Upper lobe of left lung (tissue), 6 donors: ENCODE data around the gene BNIP5. TPM values are rescaled to one million over a fixed set of nuclear protein-coding genes. Genes with fewer than 3 reads are reported as not detected.

Experiments used
- ATAC-seq, 2 donors: fragments of 200-7000 bp; cut with Tn5 transposase; one replicate each; pipeline ENCODE4 v1.9.1; 2022; ENCODE audit warnings: mild to moderate bottlenecking in 2 of 2, moderate library complexity in 2 of 2; ENCODE audit not compliant: low FRiP score in 2 of 2
- DNase-seq, 2 donors: peaks; one replicate each; pipeline ENCODE4 v3.0.0-alpha.2; 2019 to 2020
- H3K27ac ChIP-seq, 4 donors: fragments of 200-600 bp; sonication (generic); one replicate each; pipeline ENCODE4 v1.5.1; 2016 to 2019
- H3K27me3 ChIP-seq, 4 donors: fragments of 200-600 bp; sonication (generic); one replicate each; pipeline ENCODE4 v1.5.1; 2017 to 2019
- H3K36me3 ChIP-seq, 4 donors: fragments of 200-600 bp; sonication (generic); one replicate each; pipeline ENCODE4 v1.5.1; 2016 to 2019
- H3K4me1 ChIP-seq, 4 donors: fragments of 200-600 bp; sonication (generic); one replicate each; pipeline ENCODE4 v1.5.1; 2018 to 2019
- H3K4me3 ChIP-seq, 4 donors: fragments of 200-600 bp; sonication (generic); one replicate each; pipeline ENCODE4 v1.5.1; 2017 to 2019; ENCODE audit warnings: mild to moderate bottlenecking in 2 of 4, moderate library complexity in 1 of 4
- H3K9me3 ChIP-seq, 4 donors: fragments of 200-600 bp; sonication (generic); one replicate each; pipeline ENCODE4 v1.5.1; 2018 to 2019
- CTCF ChIP-seq, 6 experiments: fragments of 450-650 bp in 4 of 6; fragments of 200-600 bp in 2 of 6; sonication (generic) in 2 of 6; IDR thresholded peaks; one replicate each; pipeline ENCODE4 v1.5.1; 2016 to 2019; ENCODE audit warnings: antibody characterized with exemption in 6 of 6
- EP300 ChIP-seq, 4 donors: sonication (generic); formaldehyde crosslinking; IDR thresholded peaks; one replicate each; pipeline ENCODE4 v1.5.1; 2017; ENCODE audit warnings: antibody characterized with exemption in 4 of 4, control low read depth in 2 of 4
- POLR2A ChIP-seq, 4 donors: fragments of 450-650 bp; IDR thresholded peaks; one replicate each; pipeline ENCODE4 v1.5.1; 2016 to 2017; ENCODE audit warnings: antibody characterized with exemption in 4 of 4, mild to moderate bottlenecking in 2 of 4
- POLR2AphosphoS5 ChIP-seq, 2 donors: sonication (generic); formaldehyde crosslinking; IDR thresholded peaks; one replicate each; pipeline ENCODE4 v1.5.1; 2017; ENCODE audit warnings: antibody characterized with exemption in 2 of 2
- WGBS, 2 donors: methylation state at CpG; one replicate each; pipeline ENCODE4 v1.1.5; 2017 to 2018; 5-methylcytosine and 5-hydroxymethylcytosine counted together
- total RNA-seq, 6 donors: library from RNA; depleted of rRNA in 4 of 6; stranded (reverse); fragments of >200 nt in 4 of 6; gene quantifications; one replicate each; pipeline versions ENCODE4 v1.1.0 to v1.2.1, GENCODE V29; 2016 to 2021
- donor health status: DM: no; HTN: no; CAD: no; lungs with moderate emphysema.
- donor health status: DM: no; HTN: yes; CAD: no; lungs with severe emphysema.

Gene BNIP5
- total RNA-seq, 6 donors from 2014 or later = 0.10 TPM; not detected in 5

DNA sequence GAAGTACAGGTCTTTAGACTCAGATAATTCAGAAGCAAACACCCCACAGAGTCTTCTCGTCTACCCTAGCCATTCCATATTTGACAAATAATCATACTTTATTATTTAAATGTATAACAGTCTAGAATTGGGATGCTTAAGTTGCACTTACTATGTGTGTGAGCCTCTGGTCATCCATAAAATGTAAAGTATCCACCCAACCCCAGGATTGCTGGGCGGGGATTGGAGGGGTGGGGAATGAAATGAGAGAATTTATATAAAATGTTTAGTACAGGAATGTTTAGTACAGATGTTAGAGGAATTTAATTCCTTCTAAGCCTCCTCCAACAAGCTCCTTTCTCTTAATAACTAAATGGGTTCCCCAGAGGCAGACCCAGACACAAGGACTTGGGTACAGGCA lies 16.9 kb downstream of the BNIP5 start:
- 72 to 85% methylated on average over 2 of the region's 2 CpGs for WGBS, 2 donors
- H3K4me3 ChIP-seq = no peak overlapping the region
- no peaks in the 10 kb centered on the region for H3K9me3 ChIP-seq
- H3K27ac ChIP-seq = no peak overlapping the region
- ATAC-seq (no peak), DNase-seq (no peak)
- no peaks in the 10 kb centered on the region for H3K4me1 ChIP-seq
- H3K36me3 ChIP-seq = no peaks in the 10 kb centered on the region
- no peak for TF ChIP-seq POLR2A (IDR thresholded peaks at IDR 0.05)
- TF ChIP-seq POLR2AphosphoS5 (IDR thresholded peaks at IDR 0.05) = no peak
- TF ChIP-seq EP300 (IDR thresholded peaks at IDR 0.05) = no peak
- no peak for TF ChIP-seq CTCF (IDR thresholded peaks at IDR 0.05)
- H3K27me3 ChIP-seq = no peaks in the 10 kb centered on the region

DNA sequence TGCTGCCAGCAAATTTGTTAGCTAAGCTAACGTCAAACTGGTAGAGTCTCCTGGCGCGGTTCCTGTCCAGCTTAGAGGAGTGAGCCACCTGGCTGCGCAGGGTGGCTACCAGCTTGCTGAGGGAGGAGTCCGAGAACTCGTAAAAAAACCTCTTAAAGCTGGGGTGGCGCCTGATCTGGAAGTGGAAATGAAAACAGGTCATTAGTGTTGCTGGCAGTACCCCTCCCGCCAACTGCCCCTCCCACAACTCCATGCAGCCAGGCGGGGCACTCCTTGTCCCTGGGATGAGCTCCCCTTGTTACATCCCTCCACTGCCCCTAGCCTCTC lies 17.3 kb downstream of the BNIP5 start:
- no peak for ATAC-seq
- 75 to 77% methylated on average over 8 to 9 of the region's 9 CpGs for WGBS, 2 donors
- no peak for TF ChIP-seq EP300 (IDR thresholded peaks at IDR 0.05)
- no peak for TF ChIP-seq CTCF (IDR thresholded peaks at IDR 0.05)
- TF ChIP-seq POLR2A (IDR thresholded peaks at IDR 0.05) = no peak
- no peak for TF ChIP-seq POLR2AphosphoS5 (IDR thresholded peaks at IDR 0.05)

GRCh38 chr6:36318690-36319435 lies 17.8 kb downstream of the BNIP5 start:
- ATAC-seq = no peak
- H3K9me3 ChIP-seq = no peaks in the 10 kb centered on the region
- no peak overlapping the region for H3K4me3 ChIP-seq
- H3K27me3 ChIP-seq = no peaks in the 10 kb centered on the region
- no peak overlapping the region for H3K27ac ChIP-seq
- WGBS, 2 donors = 83 to 84% methylated on average over 6 of the region's 6 CpGs
- TF ChIP-seq CTCF (IDR thresholded peaks at IDR 0.05) (no peak), POLR2A (IDR thresholded peaks at IDR 0.05) (no peak), POLR2AphosphoS5 (IDR thresholded peaks at IDR 0.05) (no peak), EP300 (IDR thresholded peaks at IDR 0.05) (no peak)
- no peaks in the 10 kb centered on the region for H3K36me3 ChIP-seq
- no peak for DNase-seq
- no peaks in the 10 kb centered on the region for H3K4me1 ChIP-seq

More for the DNA sequence above, 17.3 kb downstream of the BNIP5 start:
- no peak for DNase-seq
- no peaks in the 10 kb centered on the region for H3K4me1 ChIP-seq
- no peaks in the 10 kb centered on the region for H3K27me3 ChIP-seq
- no peak overlapping the region for H3K4me3 ChIP-seq
- H3K36me3 ChIP-seq = no peaks in the 10 kb centered on the region
- H3K27ac ChIP-seq = no peak overlapping the region
- no peaks in the 10 kb centered on the region for H3K9me3 ChIP-seq

DNA sequence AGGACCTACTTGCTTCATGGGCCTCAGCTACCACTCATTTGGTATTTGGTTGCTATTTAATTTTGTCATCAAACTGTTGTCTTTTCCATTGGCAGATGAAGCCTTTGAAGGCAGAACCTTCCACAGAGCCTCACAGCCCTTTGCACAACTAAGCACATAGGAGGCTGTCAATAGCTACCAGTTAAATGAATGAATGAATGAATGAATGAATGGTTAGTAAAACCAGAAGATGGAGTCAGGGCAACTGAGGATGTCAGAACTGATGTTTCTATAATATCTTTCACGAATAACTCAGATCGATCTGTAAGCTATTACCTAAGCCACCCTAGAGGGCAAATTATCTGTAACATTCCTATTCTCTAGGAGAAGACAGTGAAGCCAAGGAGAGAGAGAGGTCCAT lies 19.1 kb downstream of the BNIP5 start:
- TF ChIP-seq EP300 (IDR thresholded peaks at IDR 0.05) (no peak), POLR2A (IDR thresholded peaks at IDR 0.05) (no peak), POLR2AphosphoS5 (IDR thresholded peaks at IDR 0.05) (no peak), CTCF (IDR thresholded peaks at IDR 0.05) (no peak)
- no peak overlapping the region for H3K27ac ChIP-seq
- no peaks in the 10 kb centered on the region for H3K9me3 ChIP-seq
- no peaks in the 10 kb centered on the region for H3K36me3 ChIP-seq
- ATAC-seq (no peak), DNase-seq (no peak)
- no peaks in the 10 kb centered on the region for H3K27me3 ChIP-seq
- H3K4me1 ChIP-seq = no peaks in the 10 kb centered on the region
- H3K4me3 ChIP-seq = no peak overlapping the region
- 90 to 98% methylated on average over 2 of the region's 2 CpGs for WGBS, 2 donors

GRCh38 chr6:36315921-36316320 lies 20.8 kb downstream of the BNIP5 start:
- no peak overlapping the region for H3K4me3 ChIP-seq
- H3K27me3 ChIP-seq = no peaks in the 10 kb centered on the region
- no peaks in the 10 kb centered on the region for H3K4me1 ChIP-seq
- H3K36me3 ChIP-seq = no peaks in the 10 kb centered on the region
- no peak for TF ChIP-seq POLR2A (IDR thresholded peaks at IDR 0.05)
- TF ChIP-seq EP300 (IDR thresholded peaks at IDR 0.05) = no peak
- no peak for TF ChIP-seq POLR2AphosphoS5 (IDR thresholded peaks at IDR 0.05)
- TF ChIP-seq CTCF (IDR thresholded peaks at IDR 0.05) = no peak
- DNase-seq (no peak), ATAC-seq (no peak)
- H3K27ac ChIP-seq = no peak overlapping the region
- WGBS, 2 donors = 90 to 91% methylated on average over 5 of the region's 5 CpGs
- H3K9me3 ChIP-seq = no peaks in the 10 kb centered on the region
